ENCODE results near the gene E4F1. TPM values are rescaled to one million over a fixed set of nuclear protein-coding genes. Genes with fewer than 3 reads are reported as not detected.

Gene E4F1
- total and polyA plus RNA-seq, 2 donors from 2014 or later, result 13.6 to 26.0 TPM

- FAIRE-seq, result no peak
- DNase-seq, result no peak
- no peak for TF ChIP-seq CTCF (IDR thresholded peaks at IDR 0.05; ENCODE audit: borderline replicate concordance, extremely low read depth, insufficient read depth)
Measured at GRCh38 chr16:2271848-2272461, 48.6 kb downstream of the E4F1 start.

GRCh38 chr16:2273484-2273883 lies 50.1 kb downstream of the E4F1 start:
- H3K4me3 ChIP-seq (ENCODE audit: low read length in 3 of 3), result no peak overlapping the region
- peaks cover 0 to 7% (median 0%) of the 10 kb centered on the region in 3 donors for H3K4me1 ChIP-seq (ENCODE audit: control insufficient read depth in 2 of 3, insufficient read depth in 2 of 3, low read depth in 1 of 3, low read length in 3 of 3)
- H3K9ac ChIP-seq (ENCODE audit: low read length in 3 of 3), result no peak overlapping the region
- FAIRE-seq (no peak), DNase-seq (no peak)
- no peak for TF ChIP-seq CTCF (IDR thresholded peaks at IDR 0.05; ENCODE audit: borderline replicate concordance, extremely low read depth, insufficient read depth)
- no peak overlapping the region for H3K27ac ChIP-seq (ENCODE audit: low read depth in 2 of 2, low read length in 2 of 2)
- H3K27me3 ChIP-seq (ENCODE audit: control insufficient read depth, insufficient read depth, low read length), result no peaks in the 10 kb centered on the region
- no peaks in the 10 kb centered on the region for H3K9me3 ChIP-seq (ENCODE audit: control insufficient read depth in 2 of 3, insufficient read depth in 1 of 3, low read length in 3 of 3)
- no peaks in the 10 kb centered on the region for H3K36me3 ChIP-seq (ENCODE audit: control insufficient read depth in 2 of 3, insufficient read depth in 3 of 3, low read length in 3 of 3)
- intact Hi-C loops (cut with DNase I), result no loop called here

More at GRCh38 chr16:2271848-2272461, 48.6 kb downstream of the E4F1 start:
- no peak overlapping the region for H3K9ac ChIP-seq (ENCODE audit: low read length in 3 of 3)
- no peaks in the 10 kb centered on the region for H3K36me3 ChIP-seq (ENCODE audit: control insufficient read depth in 2 of 3, insufficient read depth in 3 of 3, low read length in 3 of 3)
- intact Hi-C loops (cut with DNase I), result no loop called here
- no peak overlapping the region for H3K27ac ChIP-seq (ENCODE audit: low read depth in 2 of 2, low read length in 2 of 2)
- H3K4me3 ChIP-seq (ENCODE audit: low read length in 3 of 3), result no peak overlapping the region
- no peaks in the 10 kb centered on the region for H3K9me3 ChIP-seq (ENCODE audit: control insufficient read depth in 2 of 3, insufficient read depth in 1 of 3, low read length in 3 of 3)
- H3K27me3 ChIP-seq (ENCODE audit: control insufficient read depth, insufficient read depth, low read length), result no peaks in the 10 kb centered on the region
- peaks cover 0 to 8% (median 0%) of the 10 kb centered on the region in 3 donors for H3K4me1 ChIP-seq (ENCODE audit: control insufficient read depth in 2 of 3, insufficient read depth in 2 of 3, low read depth in 1 of 3, low read length in 3 of 3)

- intact Hi-C loops (cut with DNase I), result no loop called here
Measured at GRCh38 chr16:2273931-2274330, 50.5 kb downstream of the E4F1 start.

More at GRCh38 chr16:2273931-2274330, 50.5 kb downstream of the E4F1 start:
- no peaks in the 10 kb centered on the region for H3K36me3 ChIP-seq (ENCODE audit: control insufficient read depth in 2 of 3, insufficient read depth in 3 of 3, low read length in 3 of 3)
- no peak overlapping the region for H3K4me3 ChIP-seq (ENCODE audit: low read length in 3 of 3)
- no peaks in the 10 kb centered on the region for H3K27me3 ChIP-seq (ENCODE audit: control insufficient read depth, insufficient read depth, low read length)
- peaks cover 0 to 7% (median 0%) of the 10 kb centered on the region in 3 donors for H3K4me1 ChIP-seq (ENCODE audit: control insufficient read depth in 2 of 3, insufficient read depth in 2 of 3, low read depth in 1 of 3, low read length in 3 of 3)
- TF ChIP-seq CTCF (IDR thresholded peaks at IDR 0.05; ENCODE audit: borderline replicate concordance, extremely low read depth, insufficient read depth), result no peak
- DNase-seq, result no peak
- no peak for FAIRE-seq
- H3K27ac ChIP-seq (ENCODE audit: low read depth in 2 of 2, low read length in 2 of 2), result no peak overlapping the region
- H3K9me3 ChIP-seq (ENCODE audit: control insufficient read depth in 2 of 3, insufficient read depth in 1 of 3, low read length in 3 of 3), result no peaks in the 10 kb centered on the region
- no peak overlapping the region for H3K9ac ChIP-seq (ENCODE audit: low read length in 3 of 3)

Data from kidney (tissue), 14 donors.